22Rv1 (cell line): ENCODE measurements around the gene PELO.

Source experiments
- CTCF ChIP-seq: fragments of 450-650 bp; IDR thresholded peaks from 2 replicates; pipeline ENCODE4 v1.5.1; 2017; ENCODE audit warnings: mild to moderate bottlenecking
- ZFX ChIP-seq: fragments of 450-650 bp; IDR thresholded peaks from 2 replicates; pipeline ENCODE4 v1.6.1; 2017; ENCODE audit warnings: antibody characterized with exemption, borderline replicate concordance

- no peak for TF ChIP-seq CTCF
- TF ChIP-seq ZFX: no peak
These were observed 12.3 kb downstream of the PELO start for GRCh38 chr5:52799983-52800393.
